Aorta (tissue), 5 donors: Measurements from ENCODE around the gene PAX8. TPM values are rescaled to one million over a fixed set of nuclear protein-coding genes. Genes with fewer than 3 reads are reported as not detected.
"Not testable (repeated sequence)": the region's sequence is repeated elsewhere in the genome, so short reads cannot be mapped to it uniquely, and the experiment has no call there.

Experiments
- ATAC-seq: fragments of 200-7000 bp; cut with Tn5 transposase; one replicate; pipeline ENCODE4 v1.9.1; 2022; ENCODE audit warnings: moderate library complexity; ENCODE audit not compliant: low FRiP score
- DNase-seq, 2 donors: peaks; one replicate each; pipeline ENCODE4 v3.0.0-alpha.2; 2020
- H3K27ac ChIP-seq, 2 donors: one replicate each; pipeline ENCODE4 v1.5.1; 2013; ENCODE audit warnings: low read length in 2 of 2, mild to moderate bottlenecking in 2 of 2, moderate library complexity in 2 of 2, control low read depth in 1 of 2, inconsistent platforms in 1 of 2, low read depth in 1 of 2
- H3K27me3 ChIP-seq, 2 donors: one replicate each; pipeline ENCODE4 v1.6.1; 2013; ENCODE audit warnings: control low read depth in 1 of 2, low read length in 1 of 2, mild to moderate bottlenecking in 1 of 2, moderate library complexity in 1 of 2; ENCODE audit not compliant: insufficient read depth in 2 of 2, control insufficient read depth in 1 of 2
- H3K36me3 ChIP-seq, 2 donors: one replicate each; pipeline ENCODE4 v1.6.1; 2013; ENCODE audit warnings: control low read depth in 1 of 2, low read length in 1 of 2, mild to moderate bottlenecking in 1 of 2; ENCODE audit not compliant: insufficient read depth in 2 of 2, control insufficient read depth in 1 of 2
- H3K4me1 ChIP-seq, 2 donors: one replicate each; pipeline ENCODE4 v1.6.1; 2013; ENCODE audit warnings: low read length in 2 of 2, control low read depth in 1 of 2, mild to moderate bottlenecking in 1 of 2, moderate library complexity in 1 of 2; ENCODE audit not compliant: insufficient read depth in 2 of 2, control insufficient read depth in 1 of 2
- H3K4me3 ChIP-seq, 2 donors: one replicate each; pipeline ENCODE4 v1.5.1; 2013; ENCODE audit warnings: low read length in 2 of 2, control low read depth in 1 of 2, mild to moderate bottlenecking in 1 of 2
- H3K9me3 ChIP-seq: one replicate; pipeline ENCODE4 v1.6.1; 2013; ENCODE audit warnings: mild to moderate bottlenecking, low read length; ENCODE audit not compliant: control insufficient read depth
- WGBS, 2 donors: extraction: QIAGEN DNeasy Blood & Tissue Kit; methylation state at CpG; one replicate each; pipeline ENCODE4 v1.1.7; 2013; 5-methylcytosine and 5-hydroxymethylcytosine counted together
- intact Hi-C, 2 donors: fragments of 100-400 bp; cut with DNase I; formaldehyde crosslinking; loops; one replicate each; pipeline versions ENCODE4 v1.14.2 to v1.15.0; 2022
- polyA plus RNA-seq, 2 donors: library from polyadenylated mRNA; stranded (reverse); fragments of 200-250 nt; gene quantifications; one replicate each; pipeline ENCODE4 v1.2.3, GENCODE V29; 2013
- total RNA-seq, 2 donors: library from RNA; stranded (reverse); fragmentation: NEBNext Ultra II Directional; extraction: Animal tissue kit (Norgen Biotek cat#: 25700); gene quantifications; one replicate each; pipeline ENCODE4 v1.2.1, GENCODE V29; 2021
- donor health status: healthy with polysubstance abuse.
- donor health status: Bipolar disorder and iron deficiency.
- donor health status: DM: no; HTN: no; CAD: no.
- donor health status: DM: no; HTN: no; CAD: no.
- donor health status: DM: yes; HTN: yes; CAD: no.

The PAX8 gene
- total and polyA plus RNA-seq, 4 donors = 0.45 to 1.00 (median 0.87) TPM; not detected in 1

- 21% methylated on average over 15 of the region's 15 CpGs for WGBS, 2 donors
- peak overlapping the region in 1 of 2 donors; percentile 50 for H3K27ac ChIP-seq
- H3K9me3 ChIP-seq = no peaks in the 10 kb centered on the region
- H3K4me3 ChIP-seq = no peak overlapping the region
- H3K4me1 ChIP-seq = peaks cover 3 to 4% of the 10 kb centered on the region in 2 donors
- H3K27me3 ChIP-seq = no peaks in the 10 kb centered on the region
- H3K36me3 ChIP-seq = no peaks in the 10 kb centered on the region
- DNase-seq (peak; percentile 94 to 96), ATAC-seq (peak; percentile 72)
- intact Hi-C loops = loop anchor here in 1 of 2 donors (5.0 kb wide), 1 partner anchor 38 kb away; no protein-coding TSS in a partner anchor
These were observed 38.4 kb downstream of the PAX8 start for GRCh38 chr2:113240150-113240914.

DNA sequence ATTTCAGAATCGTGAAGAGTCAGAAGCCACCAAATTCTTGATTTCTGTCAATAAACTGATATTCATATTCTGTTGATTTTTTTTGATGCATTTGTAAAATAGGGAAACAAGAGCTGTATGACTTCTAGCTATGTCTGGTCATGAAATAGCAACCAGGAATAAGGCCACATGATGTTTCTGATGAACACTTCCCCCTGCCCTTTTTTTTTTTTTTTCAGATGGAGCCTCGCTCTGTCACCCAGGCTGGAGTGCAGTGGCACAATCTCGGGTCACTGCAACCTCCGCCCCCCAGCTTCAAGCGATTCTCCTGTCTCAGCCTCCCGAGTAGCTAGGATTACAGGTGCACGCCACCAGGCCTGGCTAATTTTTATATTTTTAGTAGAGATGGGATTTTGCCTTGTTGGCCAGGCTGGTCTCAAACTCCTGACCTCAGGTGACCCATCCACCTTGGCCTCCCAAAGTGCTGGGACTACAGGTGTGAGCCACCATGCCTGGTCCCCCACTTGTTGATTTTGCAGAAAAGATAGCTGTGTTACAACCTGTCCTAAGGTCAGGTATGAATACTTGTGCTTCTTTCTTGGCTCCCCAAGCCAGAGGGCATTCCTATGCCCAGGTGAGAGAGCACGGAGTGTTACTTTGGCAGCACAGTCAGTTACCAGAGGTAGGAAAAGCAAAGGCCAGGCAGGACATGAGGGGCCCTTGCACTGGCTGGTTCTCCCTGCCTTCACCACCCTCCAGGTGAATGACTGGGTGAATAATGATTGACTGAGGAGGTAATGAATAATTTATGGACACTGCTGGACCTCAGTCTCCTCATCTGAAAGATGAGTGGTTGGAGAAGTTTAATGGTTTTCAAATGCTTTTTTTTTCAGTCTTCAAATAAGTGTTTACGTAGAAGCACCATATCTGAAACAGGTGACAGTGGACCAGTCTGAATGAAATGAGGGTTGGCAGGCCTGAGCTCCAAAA, 39.6 kb downstream of the PAX8 start:
- intact Hi-C loops = no loop called here
- WGBS, 2 donors = 95 to 98% methylated on average over 9 of the region's 9 CpGs
- no peaks in the 10 kb centered on the region for H3K36me3 ChIP-seq
- no peaks in the 10 kb centered on the region for H3K27me3 ChIP-seq
- H3K9me3 ChIP-seq = no peaks in the 10 kb centered on the region
- no peak overlapping the region for H3K4me3 ChIP-seq
- DNase-seq = no peak
- ATAC-seq = no peak
- H3K4me1 ChIP-seq = peaks cover 3 to 4% of the 10 kb centered on the region in 2 donors
- no peak overlapping the region for H3K27ac ChIP-seq

GRCh38 chr2:113237604-113238160, 41.0 kb downstream of the PAX8 start:
- intact Hi-C loops = no loop called here
- WGBS, 2 donors = 92 to 95% methylated on average over 8 to 9 of the region's 9 CpGs
- Histone ChIP-seq H3K27me3 (no peaks in the 10 kb centered on the region), H3K9me3 (no peaks in the 10 kb centered on the region), H3K4me1 (peaks cover 3 to 4% of the 10 kb centered on the region in 2 donors), H3K36me3 (no peaks in the 10 kb centered on the region), H3K27ac (no peak overlapping the region), H3K4me3 (no peak overlapping the region)
- no peak for DNase-seq
- ATAC-seq = no peak

DNA sequence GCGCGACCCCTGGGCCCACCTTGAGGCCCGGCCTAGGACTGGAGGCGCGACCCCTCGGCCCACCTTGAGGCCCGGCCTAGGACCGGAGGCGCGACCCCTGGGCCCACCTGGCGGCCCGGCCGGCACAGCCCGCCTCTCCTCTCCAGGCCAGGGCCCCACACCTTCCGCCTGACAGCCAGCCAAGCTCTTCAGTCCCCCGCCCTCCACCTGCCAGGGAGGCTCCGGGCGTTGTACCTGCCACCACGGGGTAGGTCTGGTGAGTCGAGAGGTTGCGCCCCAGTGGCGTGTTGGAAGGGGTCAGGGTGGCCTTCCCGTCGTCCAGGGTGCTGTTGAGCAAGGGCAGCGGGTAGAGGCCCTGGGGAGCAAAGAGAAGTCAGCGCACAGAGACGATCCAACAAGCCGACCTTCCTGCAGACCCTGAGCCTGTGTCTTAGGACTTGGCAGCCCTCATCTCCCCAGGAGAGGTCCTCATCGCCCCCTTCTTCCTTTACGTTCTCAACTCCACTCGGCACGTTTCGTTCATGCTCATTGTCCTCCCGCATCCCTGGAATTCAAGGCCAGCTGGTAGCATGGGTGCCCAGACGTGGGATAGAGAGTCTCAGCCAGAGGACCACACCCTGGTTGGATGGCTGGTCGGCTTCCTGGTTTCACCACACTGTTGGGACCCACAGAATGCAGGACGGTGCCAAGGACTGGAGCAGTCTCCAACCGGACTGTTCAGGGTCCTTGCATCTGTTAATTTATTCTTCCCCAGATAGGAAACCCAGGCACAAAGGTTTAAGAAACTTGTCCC, 42.2 kb downstream of the PAX8 start:
- no peak overlapping the region for H3K27ac ChIP-seq

DNA sequence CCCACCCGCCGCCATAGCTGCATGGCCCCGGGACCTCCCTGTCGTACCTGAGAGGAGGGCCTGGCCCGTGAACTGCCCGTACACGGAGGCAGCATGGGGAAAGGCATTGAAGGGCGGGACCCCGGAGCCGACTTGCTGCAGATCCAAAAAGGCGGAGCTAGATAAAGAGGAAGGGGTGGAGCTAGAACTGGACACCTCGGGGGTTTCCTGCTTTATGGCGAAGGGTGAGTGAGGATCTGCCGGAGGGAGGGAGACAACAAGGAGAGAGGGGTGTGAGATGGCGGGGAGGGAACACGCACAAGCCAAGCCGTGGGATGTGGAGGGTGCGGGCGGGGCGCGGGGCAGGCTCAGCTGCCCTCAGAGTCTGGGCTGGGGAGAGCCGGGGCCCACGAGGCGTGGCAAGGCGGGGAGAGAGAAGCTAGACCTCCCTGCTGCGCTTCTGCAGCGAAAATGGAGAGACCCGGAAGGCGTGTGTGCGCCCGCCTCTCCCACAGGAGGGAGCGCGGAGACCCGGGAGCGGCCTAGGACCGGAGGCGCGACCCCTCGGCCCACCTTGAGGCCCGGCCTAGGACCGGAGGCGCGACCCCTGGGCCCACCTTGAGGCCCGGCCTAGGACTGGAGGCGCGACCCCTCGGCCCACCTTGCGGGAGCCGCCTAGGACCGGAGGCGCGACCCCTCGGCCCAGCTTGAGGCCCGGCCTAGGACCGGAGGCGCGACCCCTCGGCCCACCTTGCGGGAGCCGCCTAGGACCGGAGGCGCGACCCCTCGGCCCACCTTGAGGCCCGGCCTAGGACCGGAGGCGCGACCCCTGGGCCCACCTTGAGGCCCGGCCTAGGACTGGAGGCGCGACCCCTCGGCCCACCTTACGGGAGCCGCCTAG, 43.1 kb downstream of the PAX8 start:
- H3K4me1 ChIP-seq, intact Hi-C loops, H3K36me3 ChIP-seq, H3K9me3 ChIP-seq, H3K27ac ChIP-seq, DNase-seq, H3K27me3 ChIP-seq: not testable (repeated sequence)
- WGBS, 2 donors = 45 to 95% methylated on average over 38 to 74 of the region's 74 CpGs
- peak overlapping the region in 1 of 2 donors; percentile 36 for H3K4me3 ChIP-seq
- ATAC-seq = peak; percentile 63

More for the DNA sequence above, 42.2 kb downstream of the PAX8 start:
- 88 to 96% methylated on average over 33 to 38 of the region's 38 CpGs for WGBS, 2 donors
- ATAC-seq (no peak), DNase-seq (no peak)
- intact Hi-C loops = no loop called here
- Histone ChIP-seq H3K36me3 (no peaks in the 10 kb centered on the region), H3K27me3 (no peaks in the 10 kb centered on the region), H3K4me3 (no peak overlapping the region), H3K9me3 (no peaks in the 10 kb centered on the region), H3K4me1 (peaks cover 3 to 4% of the 10 kb centered on the region in 2 donors)

- Histone ChIP-seq H3K27ac (no peak overlapping the region), H3K4me1 (peaks cover 0 to 3% of the 10 kb centered on the region in 2 donors), H3K9me3 (no peaks in the 10 kb centered on the region), H3K36me3 (no peaks in the 10 kb centered on the region), H3K4me3 (peak overlapping the region in 1 of 2 donors; percentile 36), H3K27me3 (no peaks in the 10 kb centered on the region)
- ATAC-seq (no peak), DNase-seq (no peak)
- intact Hi-C loops = no loop called here
- 73 to 95% methylated on average over 16 of the region's 16 CpGs for WGBS, 2 donors
These were observed 43.9 kb downstream of the PAX8 start for GRCh38 chr2:113234721-113235346.
